ENCODE data around the gene ZNF644. TPM values are rescaled to one million over a fixed set of nuclear protein-coding genes. Genes with fewer than 3 reads are reported as not detected.
A peak's percentile ranks its signal among the peaks of the same experiment; 100 is the strongest.
"Not testable (repeated sequence)": the region's sequence is repeated elsewhere in the genome, so short reads cannot be mapped to it uniquely, and the experiment has no call there.

Gene ZNF644
- total RNA-seq, 1 experiment from 2014 or later = 59.8 TPM

GRCh38 chr1:90927674-90928073 lies 94.2 kb downstream of the ZNF644 start:
- not testable (repeated sequence) for DNase-seq (ENCODE audit: low read depth)

- no peak for DNase-seq (ENCODE audit: low read depth)
Observed at GRCh38 chr1:90926971-90927370, 94.9 kb downstream of the ZNF644 start.

GRCh38 chr1:90925928-90926869 lies 95.6 kb downstream of the ZNF644 start:
- DNase-seq (ENCODE audit: low read depth) = peak; percentile 75

GRCh38 chr1:90924982-90925381 lies 96.9 kb downstream of the ZNF644 start:
- no peak for DNase-seq (ENCODE audit: low read depth)

GRCh38 chr1:90922996-90923395 lies 98.8 kb downstream of the ZNF644 start:
- no peak for DNase-seq (ENCODE audit: low read depth)

- DNase-seq (ENCODE audit: low read depth) = no peak
Observed at GRCh38 chr1:90922202-90922601, 99.6 kb downstream of the ZNF644 start.

- DNase-seq (ENCODE audit: low read depth) = no peak
Observed at GRCh38 chr1:90919900-90920299, 101.9 kb downstream of the ZNF644 start.

GRCh38 chr1:90919190-90919719 lies 102.6 kb downstream of the ZNF644 start:
- DNase-seq (ENCODE audit: low read depth) = no peak

- no peak for DNase-seq (ENCODE audit: low read depth)
Observed at GRCh38 chr1:90911353-90911752, 110.5 kb downstream of the ZNF644 start.

GRCh38 chr1:90902672-90903071 lies 119.2 kb downstream of the ZNF644 start:
- no peak for DNase-seq (ENCODE audit: low read depth)

GRCh38 chr1:90899263-90899662 lies 122.6 kb downstream of the ZNF644 start:
- no peak for DNase-seq (ENCODE audit: low read depth)

- DNase-seq (ENCODE audit: low read depth) = not testable (repeated sequence)
Observed at GRCh38 chr1:90893679-90894078, 128.2 kb downstream of the ZNF644 start.

- DNase-seq (ENCODE audit: low read depth) = not testable (repeated sequence)
Observed at GRCh38 chr1:90892884-90893283, 129.0 kb downstream of the ZNF644 start.

GRCh38 chr1:90892196-90892595 lies 129.6 kb downstream of the ZNF644 start:
- DNase-seq (ENCODE audit: low read depth) = not testable (repeated sequence)

- DNase-seq (ENCODE audit: low read depth) = not testable (repeated sequence)
Observed at GRCh38 chr1:90891756-90892155, 130.1 kb downstream of the ZNF644 start.

- no peak for DNase-seq (ENCODE audit: low read depth)
Observed at GRCh38 chr1:90882221-90882620, 139.6 kb downstream of the ZNF644 start.

- DNase-seq (ENCODE audit: low read depth) = no peak
Observed at GRCh38 chr1:90881034-90881433, 140.8 kb downstream of the ZNF644 start.

GRCh38 chr1:90879281-90879680 lies 142.6 kb downstream of the ZNF644 start:
- DNase-seq (ENCODE audit: low read depth) = peak; percentile 7

- DNase-seq (ENCODE audit: low read depth) = no peak
Observed at GRCh38 chr1:90876101-90876500, 145.7 kb downstream of the ZNF644 start.

Measured in RPMI7951 (cell line).